UCSD-AML1 (cell line): ENCODE results near the gene NECAB2.

Experiments used
- DNase-seq: peaks from one replicate; lab custom pipeline; 2025; ENCODE audit not compliant: unreplicated experiment; lab: John Stamatoyannopoulos, UW

Gene NECAB2

GRCh38 chr16:84042308-84042878 is 74.3 kb downstream of the NECAB2 start, which contains the start of gene SLC38A8:
TSS of gene SLC38A8 (minus strand) at chr16:84042795. CDS start at chr16:84042157, 638 bp downstream.
- DNase-seq: no peak

GRCh38 chr16:84042879-84043485 is 74.9 kb downstream of the NECAB2 start:
- DNase-seq: no peak

- no peak for DNase-seq
Measured at GRCh38 chr16:84043486-84044117, 75.6 kb downstream of the NECAB2 start.

- peak; percentile 23 for DNase-seq
Measured at GRCh38 chr16:84044118-84044488, 76.1 kb downstream of the NECAB2 start.

GRCh38 chr16:84045001-84045817 is 77.2 kb downstream of the NECAB2 start:
- no peak for DNase-seq

- DNase-seq: no peak
Measured at GRCh38 chr16:84045818-84046470, 77.9 kb downstream of the NECAB2 start.

GRCh38 chr16:84047206-84047605 is 79.2 kb downstream of the NECAB2 start:
- no peak for DNase-seq

GRCh38 chr16:84047626-84048025 is 79.6 kb downstream of the NECAB2 start:
- no peak for DNase-seq

- no peak for DNase-seq
Measured at GRCh38 chr16:84048270-84048669, 80.2 kb downstream of the NECAB2 start.

GRCh38 chr16:84048871-84049270 is 80.8 kb downstream of the NECAB2 start:
- no peak for DNase-seq

GRCh38 chr16:84049403-84050060 is 81.5 kb downstream of the NECAB2 start:
- DNase-seq: no peak

- DNase-seq: no peak
Measured at GRCh38 chr16:84050316-84050715, 82.3 kb downstream of the NECAB2 start.

- no peak for DNase-seq
Measured at GRCh38 chr16:84052071-84052622, 84.1 kb downstream of the NECAB2 start.
